ENCODE results near the gene LBX2. TPM values are rescaled to one million over a fixed set of nuclear protein-coding genes. Genes with fewer than 3 reads are reported as not detected.

Gene LBX2
- total and polyA plus RNA-seq, 9 of the 15 experiments (the other 6 are each of a cell fraction or from before 2014, with no cell fraction given), result 0.39 to 6.2 (median 1.8) TPM; not detected in 1

- no peak for TF ChIP-seq PATZ1 (CRISPR knock-in tag; IDR thresholded peaks at IDR 0.05; ENCODE audit: borderline replicate concordance)
- no peak for TF ChIP-seq BDP1 (IDR thresholded peaks at IDR 0.05; ENCODE audit: insufficient read depth, insufficient read length)
- TF ChIP-seq ZBTB8A (IDR thresholded peaks at IDR 0.05; ENCODE audit: partially characterized antibody), result no peak
- no peak for TF ChIP-seq ZBTB33 (CRISPR knock-in tag; IDR thresholded peaks at IDR 0.05)
- TF ChIP-seq SAFB (IDR thresholded peaks at IDR 0.05; ENCODE audit: borderline replicate concordance, low read depth, low read length), result no peak; the same call in 1 of the 2 replicates
- TF ChIP-seq AFF4 (CRISPR knock-in tag; IDR thresholded peaks at IDR 0.05), result peak; percentile 25; the same call in 1 of the 2 replicates
- no peak for TF ChIP-seq SIRT6 (IDR thresholded peaks at IDR 0.05; ENCODE audit: low read depth, low read length)
- TF ChIP-seq CBFB (CRISPR knock-in tag; IDR thresholded peaks at IDR 0.05), result 0 out of 2 replicates have a peak, but pooled peaks have one; percentile 35
- TF ChIP-seq ZNF146 (CRISPR knock-in tag; IDR thresholded peaks at IDR 0.05; ENCODE audit: unreplicated experiment), result no peak
- peak; percentile 36; the same call in 1 of the 2 replicates for TF ChIP-seq ZNF609 (CRISPR knock-in tag; IDR thresholded peaks at IDR 0.05; ENCODE audit: borderline replicate concordance)
- TF ChIP-seq ZBTB17 (CRISPR knock-in tag; IDR thresholded peaks at IDR 0.05), result 0 out of 2 replicates have a peak, but pooled peaks have one; percentile 10
- no peak for TF ChIP-seq LCOR (CRISPR knock-in tag; IDR thresholded peaks at IDR 0.05)
- 0 out of 2 replicates have a peak, but pooled peaks have one; percentile 4 for TF ChIP-seq NFIC (IDR thresholded peaks at IDR 0.05)
These were observed 3.5 kb upstream of the LBX2 start (continued) for GRCh38 chr2:74502720-74503505.

Data from K562 (cell line).